ENCODE data around the gene MSRB2. TPM values are rescaled to one million over a fixed set of nuclear protein-coding genes. Genes with fewer than 3 reads are reported as not detected.
"Not testable (repeated sequence)": the region's sequence is repeated elsewhere in the genome, so short reads cannot be mapped to it uniquely, and the experiment has no call there.

The MSRB2 gene
- total and polyA plus RNA-seq, 2 of the 4 experiments (the other 2 are of a cell fraction) = 10.6 to 20.1 TPM

- H3K23ac ChIP-seq (ENCODE audit: low read depth, low read length); H3K14ac ChIP-seq (replicated peaks; ENCODE audit: low read depth, low read length); in situ Hi-C loops (cut with MboI; ENCODE audit: low sequenced_read_pairs); DNase-seq; H4K8ac ChIP-seq (ENCODE audit: low read depth in 2 of 2, low read length in 2 of 2); H2BK120ac ChIP-seq (ENCODE audit: low read depth, low read length); H3K56ac ChIP-seq (ENCODE audit: extremely low read depth, insufficient read depth, low read length); H4K20me1 ChIP-seq (ENCODE audit: insufficient read depth, low read length); H2BK15ac ChIP-seq (ENCODE audit: low read depth, low read length); H3K9ac ChIP-seq (ENCODE audit: low read depth, low read length); H3K18ac ChIP-seq (ENCODE audit: low read depth, low read length); H2AFZ ChIP-seq (replicated peaks; ENCODE audit: low read length, poor library complexity); ATAC-seq (ENCODE audit: low read depth); H2BK5ac ChIP-seq (ENCODE audit: low read depth, low read length, poor library complexity, severe bottlenecking); H2BK20ac ChIP-seq (ENCODE audit: low read depth, low read length); H4K91ac ChIP-seq (ENCODE audit: insufficient read depth, low read depth, low read length); H3K4me2 ChIP-seq (ENCODE audit: low read depth, low read length); H3K27ac ChIP-seq (ENCODE audit: insufficient read depth, low read length); H2AK5ac ChIP-seq (ENCODE audit: low read depth, low read length); H3K4me3 ChIP-seq (ENCODE audit: insufficient read depth, low read depth, low read length); intact Hi-C loops (cut with micrococcal nuclease); H3K36me3 ChIP-seq (ENCODE audit: control insufficient read depth, insufficient read depth, low read length); H3K27me3 ChIP-seq (ENCODE audit: control insufficient read depth, insufficient read depth, low read length); H3K4ac ChIP-seq (ENCODE audit: low read depth, low read length); H2AK9ac ChIP-seq (replicated peaks; ENCODE audit: low read depth, low read length, poor library complexity); POLR2A ChIA-PET (ENCODE audit: unreplicated experiment); dilution Hi-C loops (cut with HindIII; ENCODE audit: low sequenced_read_pairs, unreplicated experiment); H3K9me1 ChIP-seq (ENCODE audit: insufficient read depth, low read length); H3K79me1 ChIP-seq (ENCODE audit: low read depth in 1 of 2, low read length in 2 of 2); H4K5ac ChIP-seq (ENCODE audit: low read depth, low read length); H3K4me1 ChIP-seq (ENCODE audit: control insufficient read depth, insufficient read depth, low read length); BruUV-seq (replicated peaks); H3K9me3 ChIP-seq (ENCODE audit: control insufficient read depth, insufficient read depth, low read length); CTCF ChIA-PET: not testable (repeated sequence)
- peak; percentile 85 for TF ChIP-seq MAFK (IDR thresholded peaks at IDR 0.05; ENCODE audit: low read depth, low read length)
- 100% methylated on average over 2 of the region's 12 CpGs; no CpG with 5 or more reads in 1 of the 2 experiments for WGBS, 2 experiments (ENCODE audit: extremely low coverage in 2 of 2, insufficient read length in 1 of 2)
These were observed 25.1 kb upstream of the MSRB2 start for GRCh38 chr10:23070092-23070912.
